Chondrocyte (in vitro differentiated cells): ENCODE data around the gene GAS5. TPM values are rescaled to one million over a fixed set of nuclear protein-coding genes. Genes with fewer than 3 reads are reported as not detected.
"Not testable (repeated sequence)": the region's sequence is repeated elsewhere in the genome, so short reads cannot be mapped to it uniquely, and the experiment has no call there.

Experiments used
- DNase-seq: peaks from one replicate; pipeline ENCODE4 v3.0.0; 2021; ENCODE audit warnings: mixed read lengths, low spot score
- H3K27ac Mint-ChIP-seq: one replicate; pipeline ENCODE4 v1.8.0; 2021; ENCODE audit warnings: mild to moderate bottlenecking, moderate library complexity, mixed read lengths; ENCODE audit not compliant: unreplicated experiment
- H3K27me3 Mint-ChIP-seq: 2 replicates; pipeline ENCODE4 v1.8.0; 2021; ENCODE audit warnings: low read depth, mixed read lengths
- H3K36me3 Mint-ChIP-seq: 2 replicates; pipeline ENCODE4 v1.8.0; 2021; ENCODE audit warnings: low read depth, mixed read lengths
- H3K4me1 Mint-ChIP-seq: 2 replicates; pipeline ENCODE4 v1.8.0; 2021; ENCODE audit warnings: low read depth, mild to moderate bottlenecking, mixed read lengths
- H3K4me3 Mint-ChIP-seq: one replicate; pipeline ENCODE4 v1.8.0; 2021; ENCODE audit warnings: mild to moderate bottlenecking, moderate library complexity, mixed read lengths; ENCODE audit not compliant: unreplicated experiment
- H3K9me3 Mint-ChIP-seq: 2 replicates; pipeline ENCODE4 v1.8.0; 2021; ENCODE audit warnings: low read depth, mixed read lengths
- total RNA-seq: library from RNA; stranded (reverse); gene quantifications from 3 replicates; pipeline ENCODE4 v1.2.1, GENCODE V29; 2021
- TF ChIP-seq, protein P1 (sequence below): fragments of 200-600 bp; sonication (generic); IDR thresholded peaks from 2 replicates; pipeline ENCODE4 v1.5.0; 2021; ENCODE audit warnings: antibody characterized with exemption, mild to moderate bottlenecking, moderate library complexity

GAS5 gene
- total RNA-seq, 1 donor from 2014 or later = 340 TPM

- H3K27me3 Mint-ChIP-seq = no peaks in the 10 kb centered on the region
- TF ChIP-seq, protein P1, sequence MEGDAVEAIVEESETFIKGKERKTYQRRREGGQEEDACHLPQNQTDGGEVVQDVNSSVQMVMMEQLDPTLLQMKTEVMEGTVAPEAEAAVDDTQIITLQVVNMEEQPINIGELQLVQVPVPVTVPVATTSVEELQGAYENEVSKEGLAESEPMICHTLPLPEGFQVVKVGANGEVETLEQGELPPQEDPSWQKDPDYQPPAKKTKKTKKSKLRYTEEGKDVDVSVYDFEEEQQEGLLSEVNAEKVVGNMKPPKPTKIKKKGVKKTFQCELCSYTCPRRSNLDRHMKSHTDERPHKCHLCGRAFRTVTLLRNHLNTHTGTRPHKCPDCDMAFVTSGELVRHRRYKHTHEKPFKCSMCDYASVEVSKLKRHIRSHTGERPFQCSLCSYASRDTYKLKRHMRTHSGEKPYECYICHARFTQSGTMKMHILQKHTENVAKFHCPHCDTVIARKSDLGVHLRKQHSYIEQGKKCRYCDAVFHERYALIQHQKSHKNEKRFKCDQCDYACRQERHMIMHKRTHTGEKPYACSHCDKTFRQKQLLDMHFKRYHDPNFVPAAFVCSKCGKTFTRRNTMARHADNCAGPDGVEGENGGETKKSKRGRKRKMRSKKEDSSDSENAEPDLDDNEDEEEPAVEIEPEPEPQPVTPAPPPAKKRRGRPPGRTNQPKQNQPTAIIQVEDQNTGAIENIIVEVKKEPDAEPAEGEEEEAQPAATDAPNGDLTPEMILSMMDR = no peak
- H3K36me3 Mint-ChIP-seq = peaks cover 18% of the 10 kb centered on the region
- H3K4me3 Mint-ChIP-seq = no peak overlapping the region
- no peaks in the 10 kb centered on the region for H3K9me3 Mint-ChIP-seq
- DNase-seq = no peak
- H3K27ac Mint-ChIP-seq = no peak overlapping the region
- H3K4me1 Mint-ChIP-seq = no peaks in the 10 kb centered on the region
Observed at GRCh38 chr1:173884701-173885100, 16.9 kb upstream of the GAS5 start.

DNA sequence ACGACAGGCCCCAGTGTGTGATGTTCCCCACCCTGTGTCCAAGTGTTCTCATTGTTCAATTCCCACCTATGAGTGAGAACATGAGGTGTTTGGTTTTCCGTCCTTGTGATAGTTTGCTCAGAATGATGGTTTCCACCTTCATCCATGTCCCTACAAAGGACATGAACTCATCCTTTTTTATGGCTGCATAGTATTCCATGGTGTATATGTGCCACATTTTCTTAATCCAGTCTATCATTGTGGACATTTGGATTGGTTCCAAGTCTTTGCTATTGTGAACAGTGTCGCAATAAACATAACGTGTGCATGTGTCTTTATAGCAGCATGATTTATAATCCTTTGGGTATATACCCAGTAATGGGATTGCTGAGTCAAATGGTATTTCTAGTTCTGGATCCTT is 13.3 kb upstream of the GAS5 start:
- H3K4me3 Mint-ChIP-seq, H3K27me3 Mint-ChIP-seq, DNase-seq, H3K27ac Mint-ChIP-seq, H3K9me3 Mint-ChIP-seq, H3K4me1 Mint-ChIP-seq: not testable (repeated sequence)
- H3K36me3 Mint-ChIP-seq = peaks cover 21% of the 10 kb centered on the region

DNA sequence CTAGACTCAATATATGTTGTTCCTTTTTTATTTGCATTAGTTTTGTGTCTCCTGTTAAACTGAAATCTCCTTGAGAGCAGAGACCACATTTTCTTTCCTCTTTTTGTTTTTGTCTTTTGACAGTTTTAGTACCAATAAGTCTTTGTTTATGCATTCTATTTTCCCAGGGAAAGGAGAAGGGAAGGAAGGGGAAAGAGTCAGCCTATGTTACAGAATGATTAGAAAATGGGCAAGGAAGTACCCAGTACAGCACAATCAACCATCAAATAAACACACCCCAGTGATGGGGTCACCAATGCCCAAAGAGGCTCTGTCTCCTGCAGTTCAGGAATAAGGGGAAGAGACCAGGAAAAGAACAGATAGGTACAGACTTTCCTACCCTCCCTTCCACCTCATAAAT is 10.5 kb upstream of the GAS5 start:
- Mint-ChIP-seq H3K36me3 (peaks cover 22% of the 10 kb centered on the region), H3K4me1 (no peaks in the 10 kb centered on the region), H3K27ac (no peak overlapping the region), H3K4me3 (no peak overlapping the region), H3K9me3 (no peaks in the 10 kb centered on the region), H3K27me3 (no peaks in the 10 kb centered on the region)
- no peak for DNase-seq
- TF ChIP-seq, protein P1 = no peak

GRCh38 chr1:173876732-173877131 is 8.9 kb upstream of the GAS5 start:
- Mint-ChIP-seq H3K9me3 (no peaks in the 10 kb centered on the region), H3K27me3 (no peaks in the 10 kb centered on the region), H3K27ac (no peak overlapping the region), H3K4me3 (no peak overlapping the region), H3K36me3 (peaks cover 22% of the 10 kb centered on the region), H3K4me1 (peaks cover 3% of the 10 kb centered on the region)
- no peak for DNase-seq
- TF ChIP-seq, protein P1 = no peak

- Mint-ChIP-seq H3K36me3 (peaks cover 24% of the 10 kb centered on the region), H3K9me3 (no peaks in the 10 kb centered on the region), H3K4me1 (peaks cover 28% of the 10 kb centered on the region), H3K27ac (no peak overlapping the region), H3K4me3 (no peak overlapping the region), H3K27me3 (no peaks in the 10 kb centered on the region)
- TF ChIP-seq, protein P1 = no peak
- no peak for DNase-seq
Observed at GRCh38 chr1:173871500-173871899, 3.7 kb upstream of the GAS5 start.

GRCh38 chr1:173871091-173871490 is 3.3 kb upstream of the GAS5 start:
- H3K27me3 Mint-ChIP-seq = no peaks in the 10 kb centered on the region
- H3K36me3 Mint-ChIP-seq = peaks cover 25% of the 10 kb centered on the region
- TF ChIP-seq, protein P1 = no peak
- DNase-seq = no peak
- H3K9me3 Mint-ChIP-seq = no peaks in the 10 kb centered on the region
- H3K27ac Mint-ChIP-seq = no peak overlapping the region
- no peak overlapping the region for H3K4me3 Mint-ChIP-seq
- peaks cover 32% of the 10 kb centered on the region for H3K4me1 Mint-ChIP-seq
